NCI-H146 treated with DMSO at 0.1 percent for 48 hours (cell line): ENCODE results near the gene CHCHD10.

Experiments used
- DNase-seq: peaks from one replicate; lab custom pipeline; 2025; ENCODE audit not compliant: unreplicated experiment; lab: John Stamatoyannopoulos, UW

The CHCHD10 gene

DNA sequence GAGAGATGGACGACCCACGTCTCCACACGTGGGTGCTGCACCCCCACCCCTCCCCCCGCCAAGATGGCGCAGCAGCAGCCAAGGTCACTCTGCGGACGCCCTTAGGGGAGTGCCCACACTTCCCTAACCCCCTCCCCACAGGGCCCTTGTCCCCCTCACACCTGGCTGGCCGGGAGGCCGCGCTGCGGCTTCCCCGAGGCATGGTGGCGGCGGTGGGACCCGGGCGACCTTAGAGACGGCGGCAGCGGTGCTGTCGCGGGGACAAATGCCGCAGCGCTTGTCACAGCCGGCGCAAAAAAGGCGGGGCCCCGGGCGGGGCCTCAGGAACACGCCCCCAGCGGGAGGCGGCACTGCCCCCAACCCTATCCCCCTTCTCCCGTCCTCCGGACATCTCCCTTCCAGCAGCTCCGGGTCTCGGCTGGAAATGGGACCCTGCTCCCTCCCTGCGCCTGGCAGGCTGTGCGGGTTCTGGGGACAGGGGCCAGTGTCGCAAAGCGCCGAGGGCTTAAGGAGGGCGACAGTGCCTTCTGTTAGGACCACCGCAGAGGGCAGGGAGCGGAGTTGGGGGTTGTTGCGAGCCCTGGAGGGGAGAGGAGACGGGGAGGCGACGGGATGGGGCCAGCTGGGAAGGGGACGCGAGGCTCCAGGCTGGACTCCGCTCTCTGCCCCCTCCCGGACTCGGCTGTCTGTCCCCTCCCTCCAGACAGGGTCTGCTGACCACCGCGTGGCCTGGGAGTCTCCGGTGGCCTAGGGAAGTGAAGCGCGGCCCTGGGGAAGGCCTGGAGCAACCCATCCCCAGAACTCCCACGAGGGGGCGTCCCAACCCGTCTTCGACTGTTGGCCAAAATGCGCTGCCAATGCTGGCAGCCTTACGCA lies at the start of gene CHCHD10:
Gene CHCHD10 (minus strand): TSS at position 300 of the 876 bp plus-strand sequence. CDS start 98 bp downstream, at position 202.
- DNase-seq = peak; percentile 50

DNA sequence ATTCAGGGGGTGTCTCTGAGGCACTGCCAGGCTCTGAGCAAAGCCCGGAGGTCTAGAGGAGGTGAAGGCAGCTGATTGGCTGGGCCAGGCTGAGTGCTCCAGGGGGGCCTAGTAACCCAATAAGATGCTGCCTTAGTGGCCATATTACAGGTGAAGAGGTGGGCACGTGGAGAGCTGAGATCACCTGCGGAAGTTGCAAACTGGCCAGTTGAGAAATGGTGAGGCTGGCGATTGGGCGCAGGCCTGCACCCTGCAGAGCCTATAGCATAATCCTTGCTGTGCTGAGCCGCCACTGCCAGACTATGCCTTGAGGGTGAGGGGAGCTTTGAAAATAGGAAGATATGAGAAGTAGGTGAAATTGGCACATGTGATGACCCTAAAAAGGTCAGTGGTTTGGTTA lies 49.4 kb upstream of the CHCHD10 start:
- DNase-seq = no peak

GRCh38 chr22:23816156-23816976 lies 48.6 kb upstream of the CHCHD10 start:
- no peak for DNase-seq

DNA sequence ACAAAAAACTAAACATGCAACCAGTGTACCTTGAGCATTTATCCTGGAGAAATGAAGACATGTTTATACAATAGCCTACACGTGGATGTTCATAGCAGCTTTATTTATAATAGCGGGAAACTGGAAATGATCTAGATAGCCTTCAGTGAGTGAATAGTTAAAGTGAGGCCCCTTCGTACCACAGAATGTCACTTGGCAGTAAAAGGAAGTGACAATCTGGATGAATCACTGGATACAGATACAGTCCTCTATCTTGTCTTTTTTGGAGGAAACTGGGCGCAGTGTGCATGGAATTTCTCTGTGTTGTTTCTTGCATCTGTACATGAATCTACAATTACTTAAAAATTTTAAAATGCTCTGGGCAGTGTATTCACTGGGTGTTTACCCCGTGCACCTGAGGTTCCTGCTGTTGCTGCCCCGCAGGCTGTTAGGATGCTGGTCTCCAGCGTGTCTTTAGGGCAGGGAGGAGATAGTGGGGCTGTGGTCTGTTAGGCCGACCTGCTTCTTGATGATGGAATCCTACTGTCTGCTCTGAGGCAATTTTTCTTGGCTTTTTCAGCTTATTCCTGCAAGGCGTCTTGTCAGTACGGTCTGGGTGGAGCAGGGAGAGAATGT lies 47.9 kb upstream of the CHCHD10 start:
- DNase-seq = no peak

- no peak for DNase-seq
Measured at GRCh38 chr22:23812378-23812777, 44.6 kb upstream of the CHCHD10 start.

GRCh38 chr22:23806837-23807236 lies 39.1 kb upstream of the CHCHD10 start:
- no peak for DNase-seq

DNA sequence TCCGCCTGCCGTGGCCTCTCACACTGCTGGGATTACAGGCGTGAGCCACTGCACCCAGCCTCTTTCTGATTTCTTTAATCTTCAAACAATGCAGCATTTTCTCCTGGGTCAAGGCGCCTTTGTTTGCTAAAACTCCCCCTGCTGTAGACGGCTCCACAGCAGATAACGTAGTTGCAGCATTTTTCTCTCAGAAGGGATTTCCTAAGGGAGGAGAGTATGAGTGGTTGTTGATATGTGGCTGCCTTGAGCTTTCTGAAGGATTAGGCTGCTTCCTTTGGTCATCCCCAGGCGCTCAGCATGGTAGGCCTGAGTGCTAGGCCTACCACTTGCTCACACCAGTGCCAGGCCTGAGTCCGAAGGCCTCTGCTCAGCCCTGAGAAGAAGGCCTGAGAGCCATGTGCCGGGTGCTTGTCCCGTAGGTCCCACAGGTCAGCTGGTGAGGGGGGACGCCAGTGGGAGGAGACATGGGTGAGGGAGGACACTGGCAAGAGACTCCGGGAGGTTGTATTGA lies 37.1 kb upstream of the CHCHD10 start:
- DNase-seq = no peak

GRCh38 chr22:23803001-23803819 lies 35.4 kb upstream of the CHCHD10 start:
- no peak for DNase-seq

DNA sequence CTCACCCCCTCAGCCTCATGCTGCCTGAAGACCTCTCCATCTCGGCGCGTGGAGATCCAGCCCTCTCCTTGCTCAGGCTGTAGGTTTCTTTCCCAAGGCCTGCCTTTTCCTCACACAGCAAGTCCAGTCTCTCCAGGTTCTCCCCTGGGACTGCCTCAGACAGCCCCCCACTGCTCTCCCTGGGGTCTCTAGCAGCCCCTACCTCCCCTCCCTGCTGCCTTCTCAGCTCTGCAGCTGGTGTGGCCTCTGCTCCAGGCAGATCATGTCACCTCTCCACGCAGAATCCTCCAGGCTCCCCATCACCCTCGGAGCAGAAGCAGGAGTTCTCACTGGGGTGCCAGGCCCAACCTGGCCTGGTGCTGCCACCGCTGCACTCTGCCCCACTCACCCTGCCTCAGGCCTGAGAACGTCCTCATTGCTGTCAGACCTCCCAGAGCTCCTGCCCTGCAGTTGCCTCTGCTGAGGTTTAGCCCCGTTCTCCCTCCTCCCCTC lies 34.2 kb upstream of the CHCHD10 start:
- no peak for DNase-seq

- no peak for DNase-seq
Measured at GRCh38 chr22:23801238-23801821, 33.6 kb upstream of the CHCHD10 start.

GRCh38 chr22:23800297-23801237 lies 32.8 kb upstream of the CHCHD10 start:
- DNase-seq = no peak

DNA sequence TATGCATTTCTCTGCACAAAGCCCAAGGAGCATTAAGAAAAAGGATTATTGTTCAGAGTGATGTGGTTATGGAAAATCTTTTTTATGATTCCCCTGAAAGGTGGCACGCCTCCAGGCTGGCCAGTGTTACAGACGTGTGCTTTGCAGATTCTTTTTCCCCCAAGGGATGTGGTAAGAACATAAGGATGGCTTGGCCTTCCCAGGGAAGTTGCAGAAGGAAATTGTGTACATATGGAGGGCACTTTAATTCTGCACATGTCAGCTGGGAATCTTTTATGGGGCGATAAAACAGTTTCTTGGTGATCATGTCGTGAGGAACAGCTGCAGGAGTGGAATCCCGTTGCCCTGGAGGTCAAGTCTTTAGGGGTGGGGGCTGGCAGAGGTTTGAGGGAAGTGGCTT lies 28.7 kb upstream of the CHCHD10 start:
- no peak for DNase-seq

DNA sequence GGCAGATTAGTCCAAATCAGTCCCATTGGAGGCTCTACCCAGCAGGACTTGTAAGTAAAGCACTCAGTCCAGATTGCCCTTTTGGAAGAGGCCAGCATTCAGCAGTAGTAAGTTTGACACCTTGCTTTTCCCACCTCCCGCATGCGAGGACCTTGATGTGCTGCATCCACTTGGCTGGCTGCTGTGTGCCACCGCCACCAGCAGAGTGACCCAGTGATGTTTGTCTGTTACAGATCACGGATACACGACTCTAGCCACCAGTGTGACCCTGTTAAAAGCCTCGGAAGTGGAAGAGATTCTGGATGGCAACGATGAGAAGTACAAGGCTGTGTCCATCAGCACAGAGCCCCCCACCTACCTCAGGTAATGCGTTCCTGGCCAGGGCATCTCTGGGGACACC lies 25.6 kb upstream of the CHCHD10 start:
- DNase-seq = no peak

DNA sequence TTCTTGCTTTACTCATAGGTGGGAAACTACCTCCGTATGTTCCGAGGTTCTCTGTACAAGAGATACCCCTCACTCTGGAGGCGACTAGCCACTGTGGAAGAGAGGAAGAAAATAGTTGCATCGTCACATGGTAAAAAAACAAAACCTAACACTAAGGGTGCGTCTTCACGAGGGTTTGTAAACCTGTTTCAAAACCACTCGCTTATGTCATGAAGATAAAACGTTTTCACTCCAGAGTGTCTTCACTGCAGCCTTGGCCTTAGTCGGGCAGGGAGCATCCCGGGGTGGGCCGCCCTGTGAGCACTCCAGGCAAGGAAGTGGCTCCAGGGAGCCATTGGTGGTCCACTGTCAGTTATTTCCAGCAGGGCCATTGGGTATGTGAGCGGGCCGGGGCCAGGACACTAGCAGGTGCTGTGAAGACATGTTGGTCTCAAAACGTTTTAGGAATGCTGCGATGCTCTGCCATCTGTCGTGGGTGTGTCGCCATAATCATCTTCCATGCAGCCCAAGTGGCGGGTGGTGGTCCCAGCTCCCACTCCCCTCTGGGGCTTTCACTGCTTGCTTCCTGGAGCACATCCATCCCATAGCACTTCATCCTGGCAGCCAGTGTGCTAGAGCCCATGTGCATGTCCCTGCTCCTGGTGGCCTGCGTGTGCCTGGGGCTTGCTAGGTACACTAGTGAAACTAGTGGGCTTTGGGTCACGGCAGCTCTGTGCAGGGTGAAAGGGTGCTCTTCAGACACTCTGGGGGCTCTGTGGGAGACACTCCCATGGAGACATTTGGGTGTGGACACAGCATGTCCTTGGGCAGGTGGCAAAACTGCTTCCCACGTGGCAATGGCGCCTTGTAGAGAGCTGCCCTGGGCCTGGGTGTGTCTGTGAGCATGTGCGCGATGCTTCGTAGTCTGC lies 24.2 kb upstream of the CHCHD10 start:
- DNase-seq = no peak

GRCh38 chr22:23790819-23791737 lies 23.3 kb upstream of the CHCHD10 start:
- no peak for DNase-seq

DNA sequence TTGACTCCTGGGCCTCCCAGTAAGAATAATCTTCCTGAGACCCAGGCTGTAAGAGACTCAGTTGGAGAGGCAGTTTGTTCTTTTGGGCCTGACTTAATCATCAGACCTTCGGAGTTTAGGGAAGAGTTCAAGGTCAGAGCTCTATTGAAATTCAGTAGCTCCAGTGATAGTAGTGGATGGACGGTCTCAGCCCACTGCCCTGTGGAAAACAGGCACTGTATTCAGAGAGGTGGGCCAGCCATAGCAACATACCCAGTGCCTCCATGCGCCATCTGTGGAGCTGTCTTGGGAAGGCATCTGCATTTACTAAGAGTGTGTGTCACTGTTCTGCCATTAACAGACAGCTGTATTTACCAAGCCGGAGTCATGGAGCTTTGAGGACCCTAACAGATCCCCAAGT lies 21.9 kb upstream of the CHCHD10 start:
- no peak for DNase-seq

GRCh38 chr22:23789121-23789520 lies 21.3 kb upstream of the CHCHD10 start:
- no peak for DNase-seq
